Loucy (cell line): ENCODE data around the gene PDK4.

Experiments
- H2AFZ ChIP-seq: fragments of 200-600 bp; sonication (generic); 2 replicates; pipeline ENCODE4 v1.6.0; 2016; ENCODE audit warnings: antibody characterized with exemption, mild to moderate bottlenecking, low read length, moderate library complexity
- H3F3A ChIP-seq: fragments of 200-600 bp; 2 replicates; pipeline ENCODE4 v1.6.0; 2016; ENCODE audit warnings: antibody characterized with exemption, low read depth, mild to moderate bottlenecking
- H3K27me3 ChIP-seq: fragments of 200-600 bp; sonication (generic); 2 replicates; pipeline ENCODE4 v1.6.1; 2014; ENCODE audit warnings: low read length, mild to moderate bottlenecking; ENCODE audit not compliant: insufficient read depth, poor library complexity, severe bottlenecking
- H3K36me3 ChIP-seq: fragments of 200-600 bp; sonication (generic); 2 replicates; pipeline ENCODE4 v1.6.1; 2016; ENCODE audit warnings: low read length; ENCODE audit not compliant: insufficient read depth
- H3K4me1 ChIP-seq: fragments of 200-600 bp; sonication (generic); 2 replicates; pipeline ENCODE4 v1.5.1; 2014; ENCODE audit warnings: low read length, mild to moderate bottlenecking; ENCODE audit not compliant: insufficient read depth, poor library complexity, severe bottlenecking
- H3K4me2 ChIP-seq: fragments of 200-600 bp; sonication (generic); 2 replicates; pipeline ENCODE4 v1.6.0; 2014; ENCODE audit warnings: antibody characterized with exemption, low read length, low read depth, mild to moderate bottlenecking; ENCODE audit not compliant: poor library complexity, severe bottlenecking
- H3K4me3 ChIP-seq: fragments of 200-600 bp; sonication (generic); 2 replicates; pipeline ENCODE4 v1.5.1; 2014; ENCODE audit warnings: low read length, mild to moderate bottlenecking, mixed read lengths; ENCODE audit not compliant: poor library complexity, severe bottlenecking
- H3K79me2 ChIP-seq: fragments of 200-600 bp; sonication (generic); 2 replicates; pipeline ENCODE4 v1.6.1; 2014; ENCODE audit warnings: low read length; ENCODE audit not compliant: insufficient read depth
- H3K9ac ChIP-seq: fragments of 200-600 bp; sonication (generic); 2 replicates; pipeline ENCODE4 v1.6.0; 2014; ENCODE audit warnings: mild to moderate bottlenecking, low read depth, low read length, moderate library complexity; ENCODE audit not compliant: poor library complexity, severe bottlenecking
- H3K9me2 ChIP-seq: fragments of 200-600 bp; sonication (generic); replicated peaks from 2 replicates; pipeline ENCODE4 v1.6.1; 2016; ENCODE audit warnings: low read depth, low read length, mixed read lengths
- H3K9me3 ChIP-seq: fragments of 200-600 bp; sonication (generic); 2 replicates; pipeline ENCODE4 v1.6.1; 2014; ENCODE audit warnings: mild to moderate bottlenecking, antibody characterized with exemption, low read length, low read depth; ENCODE audit not compliant: insufficient read depth
- H4K20me1 ChIP-seq: fragments of 200-600 bp; sonication (generic); 2 replicates; pipeline ENCODE4 v1.6.0; 2014; ENCODE audit warnings: antibody characterized with exemption, low read length, mild to moderate bottlenecking; ENCODE audit not compliant: insufficient read depth, poor library complexity, severe bottlenecking
- CTCF ChIP-seq: fragments of 200-600 bp; sonication (generic); conservative IDR thresholded peaks from 2 replicates; pipeline ENCODE4 v1.5.1; 2014; ENCODE audit warnings: mild to moderate bottlenecking, antibody characterized with exemption, low read length
- EZH2phosphoT487 ChIP-seq: fragments of 200-600 bp; IDR thresholded peaks from 2 replicates; pipeline ENCODE4 v1.6.1; 2018; ENCODE audit warnings: antibody characterized with exemption, mild to moderate bottlenecking, moderate library complexity, borderline replicate concordance

The PDK4 gene

DNA sequence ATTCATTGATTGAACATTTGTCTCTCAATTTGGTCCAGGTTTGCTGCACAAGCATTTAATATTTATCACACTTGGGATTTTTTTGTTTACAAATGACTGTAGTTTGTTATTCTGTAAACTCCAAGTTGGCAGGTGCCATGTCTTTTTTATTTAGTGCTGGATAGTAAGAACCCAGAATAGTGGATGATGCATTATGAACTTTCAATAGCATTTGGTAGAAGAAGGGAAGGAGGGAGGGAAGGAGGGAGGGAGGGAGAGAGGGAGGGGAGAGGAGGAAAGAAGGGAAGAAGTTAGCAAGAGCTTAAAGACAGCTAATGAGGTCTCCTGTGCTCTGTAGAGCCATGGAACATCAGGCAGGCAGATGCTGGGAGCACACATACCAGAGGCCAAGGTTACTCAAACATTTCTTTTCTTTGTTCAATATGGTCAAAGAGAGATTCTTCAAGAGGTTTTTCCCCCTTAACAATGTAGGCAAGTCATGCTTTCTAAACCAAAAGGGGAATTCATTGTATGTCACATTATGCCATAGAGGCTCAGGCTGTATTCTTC is 25.8 kb upstream of the PDK4 start:
- H3K36me3 ChIP-seq: no peaks in the 10 kb centered on the region
- H3K4me2 ChIP-seq: no peak overlapping the region
- H3K9ac ChIP-seq: no peak overlapping the region
- H2AFZ ChIP-seq: no peak overlapping the region
- H3K9me2 ChIP-seq: 0 out of 2 replicates have a peak, but pooled peaks cover 3% of the 10 kb centered on the region
- H3K4me3 ChIP-seq: no peak overlapping the region
- no peaks in the 10 kb centered on the region for H3F3A ChIP-seq
- no peaks in the 10 kb centered on the region for H3K4me1 ChIP-seq
- no peaks in the 10 kb centered on the region for H3K9me3 ChIP-seq
- TF ChIP-seq CTCF (no peak), EZH2phosphoT487 (no peak)
- H3K27me3 ChIP-seq: no peaks in the 10 kb centered on the region
- no peaks in the 10 kb centered on the region for H3K79me2 ChIP-seq
- no peaks in the 10 kb centered on the region for H4K20me1 ChIP-seq

DNA sequence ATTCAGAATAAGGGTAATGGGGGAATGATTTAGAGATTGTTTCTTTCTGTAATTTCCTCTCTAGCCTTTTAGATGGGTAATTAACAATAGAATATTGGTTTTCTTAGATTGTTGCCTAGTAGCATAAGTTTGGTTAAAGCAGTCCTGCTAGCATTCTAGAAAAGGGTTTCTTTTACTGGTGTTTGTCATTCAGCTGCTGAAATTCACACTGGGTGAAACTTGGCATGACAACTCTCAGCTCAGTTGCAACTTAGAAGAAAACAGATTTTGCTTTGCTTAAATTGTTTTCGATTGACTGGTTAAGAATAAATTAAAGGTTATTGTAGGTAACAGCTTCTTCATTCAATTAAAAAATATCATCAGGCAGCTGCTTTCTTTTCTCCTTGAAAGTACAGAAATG is 25.1 kb upstream of the PDK4 start:
- no peak overlapping the region for H2AFZ ChIP-seq
- no peaks in the 10 kb centered on the region for H3K27me3 ChIP-seq
- H3K36me3 ChIP-seq: no peaks in the 10 kb centered on the region
- no peaks in the 10 kb centered on the region for H3K79me2 ChIP-seq
- H3F3A ChIP-seq: no peaks in the 10 kb centered on the region
- H3K4me1 ChIP-seq: no peaks in the 10 kb centered on the region
- no peak overlapping the region for H3K4me3 ChIP-seq
- H3K9me3 ChIP-seq: no peaks in the 10 kb centered on the region
- no peak overlapping the region for H3K4me2 ChIP-seq
- TF ChIP-seq EZH2phosphoT487 (no peak), CTCF (no peak)
- H3K9me2 ChIP-seq: 0 out of 2 replicates have a peak, but pooled peaks cover 3% of the 10 kb centered on the region
- H4K20me1 ChIP-seq: no peaks in the 10 kb centered on the region
- H3K9ac ChIP-seq: no peak overlapping the region

DNA sequence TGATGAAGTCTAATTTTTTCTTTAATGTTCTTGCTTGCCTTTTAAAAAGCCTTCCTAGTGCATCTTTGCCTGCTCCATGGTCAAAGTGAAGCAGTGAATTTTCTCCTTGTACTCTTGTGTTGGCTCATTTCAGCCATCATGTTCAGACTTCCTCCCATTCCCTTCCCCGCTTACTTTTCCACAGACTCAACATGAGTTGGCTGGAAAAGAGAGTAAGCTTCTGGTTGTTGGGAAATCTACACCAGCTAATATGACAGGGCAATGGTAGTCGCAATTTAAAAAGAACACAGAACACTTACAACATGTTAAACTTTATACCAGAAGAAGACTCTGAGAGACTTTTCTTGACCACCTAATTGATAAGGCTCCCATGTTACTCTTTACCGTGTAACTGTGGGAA is 24.3 kb upstream of the PDK4 start:
- Histone ChIP-seq H3K9me2 (0 out of 2 replicates have a peak, but pooled peaks cover 3% of the 10 kb centered on the region), H3K9ac (no peak overlapping the region), H3K4me3 (no peak overlapping the region), H3K4me1 (no peaks in the 10 kb centered on the region), H3K9me3 (no peaks in the 10 kb centered on the region), H4K20me1 (no peaks in the 10 kb centered on the region), H3K79me2 (no peaks in the 10 kb centered on the region), H2AFZ (no peak overlapping the region), H3F3A (no peaks in the 10 kb centered on the region), H3K4me2 (no peak overlapping the region), H3K27me3 (no peaks in the 10 kb centered on the region), H3K36me3 (no peaks in the 10 kb centered on the region)
- TF ChIP-seq EZH2phosphoT487 (no peak), CTCF (no peak)
